HG02798 (cell line): Measurements from ENCODE around the gene KIF6.

ENCODE experiments used
- ATAC-seq: cut with Tn5 transposase; IDR thresholded peaks from one replicate; pipeline ENCODE4 v1.9.1; 2021; ENCODE audit warnings: mild to moderate bottlenecking; ENCODE audit not compliant: unreplicated experiment, poor library complexity

Gene KIF6

GRCh38 chr6:39280247-39280731 is 444.9 kb downstream of the KIF6 start:
- no peak for ATAC-seq
